ENCODE measurements around the gene EIF2AK3. TPM values are rescaled to one million over a fixed set of nuclear protein-coding genes. Genes with fewer than 3 reads are reported as not detected.
"Not testable (repeated sequence)": the region's sequence is repeated elsewhere in the genome, so short reads cannot be mapped to it uniquely, and the experiment has no call there.

The EIF2AK3 gene
- total RNA-seq, 1 donor: 25.9 TPM

- TF ChIP-seq, protein P1, sequence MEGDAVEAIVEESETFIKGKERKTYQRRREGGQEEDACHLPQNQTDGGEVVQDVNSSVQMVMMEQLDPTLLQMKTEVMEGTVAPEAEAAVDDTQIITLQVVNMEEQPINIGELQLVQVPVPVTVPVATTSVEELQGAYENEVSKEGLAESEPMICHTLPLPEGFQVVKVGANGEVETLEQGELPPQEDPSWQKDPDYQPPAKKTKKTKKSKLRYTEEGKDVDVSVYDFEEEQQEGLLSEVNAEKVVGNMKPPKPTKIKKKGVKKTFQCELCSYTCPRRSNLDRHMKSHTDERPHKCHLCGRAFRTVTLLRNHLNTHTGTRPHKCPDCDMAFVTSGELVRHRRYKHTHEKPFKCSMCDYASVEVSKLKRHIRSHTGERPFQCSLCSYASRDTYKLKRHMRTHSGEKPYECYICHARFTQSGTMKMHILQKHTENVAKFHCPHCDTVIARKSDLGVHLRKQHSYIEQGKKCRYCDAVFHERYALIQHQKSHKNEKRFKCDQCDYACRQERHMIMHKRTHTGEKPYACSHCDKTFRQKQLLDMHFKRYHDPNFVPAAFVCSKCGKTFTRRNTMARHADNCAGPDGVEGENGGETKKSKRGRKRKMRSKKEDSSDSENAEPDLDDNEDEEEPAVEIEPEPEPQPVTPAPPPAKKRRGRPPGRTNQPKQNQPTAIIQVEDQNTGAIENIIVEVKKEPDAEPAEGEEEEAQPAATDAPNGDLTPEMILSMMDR (IDR thresholded peaks at IDR 0.05; ENCODE audit: insufficient read depth, low read depth, low read length): no peak
- H3K4me3 ChIP-seq (ENCODE audit: low read depth, low read length): peak overlapping the region; percentile 89
- no peak for DNase-seq (ENCODE audit: low read depth)
Observed at GRCh38 chr2:88626171-88627054, 851 bp downstream of the EIF2AK3 start.

GRCh38 chr2:88624477-88624876 lies 2.8 kb downstream of the EIF2AK3 start:
- peak overlapping the region; percentile 1 for H3K4me3 ChIP-seq (ENCODE audit: low read depth, low read length)
- TF ChIP-seq, protein P1 (IDR thresholded peaks at IDR 0.05; ENCODE audit: insufficient read depth, low read depth, low read length): no peak

DNA sequence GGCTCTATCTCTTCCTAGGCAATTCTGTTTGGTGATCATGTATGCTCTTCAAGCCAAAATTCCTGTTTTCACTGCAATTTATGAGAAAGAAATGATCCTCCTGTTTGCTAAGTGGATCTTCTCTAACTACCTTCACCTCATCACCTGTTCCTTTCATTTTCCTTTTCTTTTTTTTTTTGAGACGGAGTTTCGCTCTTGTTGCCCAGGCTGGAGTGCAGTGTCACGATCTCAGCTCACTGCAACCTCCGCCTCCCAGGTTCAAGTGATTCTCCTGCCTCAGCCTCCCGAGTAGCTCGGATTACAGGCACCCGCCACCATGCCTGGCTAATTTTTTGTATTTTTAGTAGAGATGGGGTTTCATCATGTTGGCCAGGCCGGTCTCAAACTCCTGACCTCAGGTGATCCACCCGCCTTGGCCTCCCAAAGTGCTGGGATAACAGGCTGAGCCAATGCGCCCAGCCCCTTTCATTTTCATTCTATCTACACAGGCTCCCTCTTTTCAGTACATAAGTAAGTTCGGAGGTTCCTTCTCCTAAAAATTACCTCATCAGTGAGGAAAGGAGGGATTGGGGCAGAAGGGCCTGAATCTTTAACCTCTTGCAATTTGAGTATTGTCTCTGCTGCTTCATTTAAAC lies 3.3 kb downstream of the EIF2AK3 start:
- H3K4me3 ChIP-seq (ENCODE audit: low read depth, low read length); DNase-seq (ENCODE audit: low read depth): not testable (repeated sequence)

More at GRCh38 chr2:88624477-88624876, 2.8 kb downstream of the EIF2AK3 start:
- no peak for DNase-seq (ENCODE audit: low read depth)

DNA sequence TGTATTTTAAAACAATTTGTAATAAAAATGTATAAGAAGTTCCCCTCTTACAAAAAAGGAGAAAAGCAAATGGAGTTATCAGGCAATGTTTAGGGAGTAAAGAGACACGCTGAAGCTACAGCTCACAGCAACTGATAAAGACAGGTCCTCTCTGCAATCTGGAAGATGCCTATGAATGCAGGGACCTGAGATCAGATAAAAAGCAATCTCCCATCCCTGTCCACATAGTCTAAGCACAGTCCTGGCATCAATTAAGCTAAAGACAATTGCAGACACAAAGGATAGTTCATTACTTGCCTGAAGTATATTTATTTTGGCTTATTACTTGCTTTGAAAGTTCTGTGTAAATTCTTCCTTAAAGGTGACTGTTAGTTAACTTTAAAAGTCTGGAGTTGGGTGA lies 5.0 kb downstream of the EIF2AK3 start:
- DNase-seq (ENCODE audit: low read depth): no peak
- TF ChIP-seq, protein P1 (IDR thresholded peaks at IDR 0.05; ENCODE audit: insufficient read depth, low read depth, low read length): no peak
- H3K4me3 ChIP-seq (ENCODE audit: low read depth, low read length): no peak overlapping the region

- TF ChIP-seq, protein P1 (IDR thresholded peaks at IDR 0.05; ENCODE audit: insufficient read depth, low read depth, low read length): no peak
- no peak overlapping the region for H3K4me3 ChIP-seq (ENCODE audit: low read depth, low read length)
- no peak for DNase-seq (ENCODE audit: low read depth)
Observed at GRCh38 chr2:88621432-88621831, 5.8 kb downstream of the EIF2AK3 start.

- TF ChIP-seq, protein P1 (IDR thresholded peaks at IDR 0.05; ENCODE audit: insufficient read depth, low read depth, low read length): no peak
- no peak for DNase-seq (ENCODE audit: low read depth)
Observed at GRCh38 chr2:88620015-88620414, 7.2 kb downstream of the EIF2AK3 start.

GRCh38 chr2:88615822-88616221 lies 11.4 kb downstream of the EIF2AK3 start:
- no peak overlapping the region for H3K4me3 ChIP-seq (ENCODE audit: low read depth, low read length)
- TF ChIP-seq, protein P1 (IDR thresholded peaks at IDR 0.05; ENCODE audit: insufficient read depth, low read depth, low read length): no peak
- no peak for DNase-seq (ENCODE audit: low read depth)

More at GRCh38 chr2:88620015-88620414, 7.2 kb downstream of the EIF2AK3 start:
- no peak overlapping the region for H3K4me3 ChIP-seq (ENCODE audit: low read depth, low read length)

Data from fibroblast of villous mesenchyme (primary cell).